Measurements from ENCODE around the gene TBK1.

The TBK1 gene

GRCh38 chr12:64531665-64532334 is 79.9 kb downstream of the TBK1 start:
- Histone ChIP-seq H3K9me2 (replicated peaks; ENCODE audit: low read depth, low read length) (no peaks in the 10 kb centered on the region), H3F3A (ENCODE audit: low read depth) (no peaks in the 10 kb centered on the region), H3K79me2 (ENCODE audit: insufficient read depth, low read length) (no peaks in the 10 kb centered on the region), H3K9ac (ENCODE audit: low read depth, low read length, poor library complexity, severe bottlenecking) (no peak overlapping the region), H3K27me3 (ENCODE audit: insufficient read depth, low read length, poor library complexity, severe bottlenecking) (no peaks in the 10 kb centered on the region), H3K36me3 (ENCODE audit: insufficient read depth, low read length) (no peaks in the 10 kb centered on the region), H3K9me3 (ENCODE audit: insufficient read depth, low read depth, low read length) (no peaks in the 10 kb centered on the region), H3K4me2 (ENCODE audit: low read depth, low read length, poor library complexity, severe bottlenecking) (no peak overlapping the region), H3K4me3 (ENCODE audit: low read length, poor library complexity, severe bottlenecking) (no peak overlapping the region), H3K4me1 (ENCODE audit: insufficient read depth, low read length, poor library complexity, severe bottlenecking) (no peaks in the 10 kb centered on the region), H2AFZ (ENCODE audit: low read length) (no peak overlapping the region), H4K20me1 (ENCODE audit: insufficient read depth, low read length, poor library complexity, severe bottlenecking) (no peaks in the 10 kb centered on the region)
- no peak for TF ChIP-seq CTCF (conservative IDR thresholded peaks at IDR 0.05; ENCODE audit: low read length)
- no peak for TF ChIP-seq EZH2phosphoT487 (IDR thresholded peaks at IDR 0.05; ENCODE audit: borderline replicate concordance)

GRCh38 chr12:64532734-64533351 is 80.9 kb downstream of the TBK1 start:
- no peaks in the 10 kb centered on the region for H3K79me2 ChIP-seq (ENCODE audit: insufficient read depth, low read length)
- no peak overlapping the region for H3K9ac ChIP-seq (ENCODE audit: low read depth, low read length, poor library complexity, severe bottlenecking)
- no peak overlapping the region for H2AFZ ChIP-seq (ENCODE audit: low read length)
- no peaks in the 10 kb centered on the region for H3K27me3 ChIP-seq (ENCODE audit: insufficient read depth, low read length, poor library complexity, severe bottlenecking)
- H3K9me2 ChIP-seq (replicated peaks; ENCODE audit: low read depth, low read length), result no peaks in the 10 kb centered on the region
- H3K9me3 ChIP-seq (ENCODE audit: insufficient read depth, low read depth, low read length), result no peaks in the 10 kb centered on the region
- no peaks in the 10 kb centered on the region for H3K36me3 ChIP-seq (ENCODE audit: insufficient read depth, low read length)
- no peaks in the 10 kb centered on the region for H4K20me1 ChIP-seq (ENCODE audit: insufficient read depth, low read length, poor library complexity, severe bottlenecking)
- no peak overlapping the region for H3K4me2 ChIP-seq (ENCODE audit: low read depth, low read length, poor library complexity, severe bottlenecking)
- H3F3A ChIP-seq (ENCODE audit: low read depth), result no peaks in the 10 kb centered on the region
- H3K4me3 ChIP-seq (ENCODE audit: low read length, poor library complexity, severe bottlenecking), result no peak overlapping the region
- no peak for TF ChIP-seq EZH2phosphoT487 (IDR thresholded peaks at IDR 0.05; ENCODE audit: borderline replicate concordance)
- TF ChIP-seq CTCF (conservative IDR thresholded peaks at IDR 0.05; ENCODE audit: low read length), result no peak
- no peaks in the 10 kb centered on the region for H3K4me1 ChIP-seq (ENCODE audit: insufficient read depth, low read length, poor library complexity, severe bottlenecking)

GRCh38 chr12:64534672-64535199 is 82.8 kb downstream of the TBK1 start:
- no peak for TF ChIP-seq EZH2phosphoT487 (IDR thresholded peaks at IDR 0.05; ENCODE audit: borderline replicate concordance)
- no peak for TF ChIP-seq CTCF (conservative IDR thresholded peaks at IDR 0.05; ENCODE audit: low read length)

More at GRCh38 chr12:64534672-64535199, 82.8 kb downstream of the TBK1 start:
- Histone ChIP-seq H2AFZ (ENCODE audit: low read length) (no peak overlapping the region), H3K27me3 (ENCODE audit: insufficient read depth, low read length, poor library complexity, severe bottlenecking) (no peaks in the 10 kb centered on the region), H3K9me3 (ENCODE audit: insufficient read depth, low read depth, low read length) (no peaks in the 10 kb centered on the region), H3K9ac (ENCODE audit: low read depth, low read length, poor library complexity, severe bottlenecking) (no peak overlapping the region), H3K4me2 (ENCODE audit: low read depth, low read length, poor library complexity, severe bottlenecking) (no peak overlapping the region), H3K79me2 (ENCODE audit: insufficient read depth, low read length) (no peaks in the 10 kb centered on the region), H4K20me1 (ENCODE audit: insufficient read depth, low read length, poor library complexity, severe bottlenecking) (no peaks in the 10 kb centered on the region), H3K4me3 (ENCODE audit: low read length, poor library complexity, severe bottlenecking) (no peak overlapping the region), H3K36me3 (ENCODE audit: insufficient read depth, low read length) (no peaks in the 10 kb centered on the region), H3F3A (ENCODE audit: low read depth) (no peaks in the 10 kb centered on the region), H3K9me2 (replicated peaks; ENCODE audit: low read depth, low read length) (no peaks in the 10 kb centered on the region), H3K4me1 (ENCODE audit: insufficient read depth, low read length, poor library complexity, severe bottlenecking) (no peaks in the 10 kb centered on the region)
